Measurements from ENCODE around the gene GLE1.

GLE1 gene

GRCh38 chr9:128546504-128546903 is 42.0 kb downstream of the GLE1 start:
- no peak overlapping the region for H3K4me3 ChIP-seq (IDR thresholded peaks at IDR 0.05; ENCODE audit: insufficient read depth, low read depth, low read length)
- no peak overlapping the region for H3K4me2 ChIP-seq
- no peaks in the 10 kb centered on the region for H3K27me3 ChIP-seq (ENCODE audit: insufficient read depth, low read depth)
- H4K20me1 ChIP-seq (ENCODE audit: insufficient read depth): no peaks in the 10 kb centered on the region
- no peaks in the 10 kb centered on the region for H3K36me3 ChIP-seq (ENCODE audit: insufficient read depth)
- no peak overlapping the region for H3K27ac ChIP-seq
- TF ChIP-seq, protein P1, sequence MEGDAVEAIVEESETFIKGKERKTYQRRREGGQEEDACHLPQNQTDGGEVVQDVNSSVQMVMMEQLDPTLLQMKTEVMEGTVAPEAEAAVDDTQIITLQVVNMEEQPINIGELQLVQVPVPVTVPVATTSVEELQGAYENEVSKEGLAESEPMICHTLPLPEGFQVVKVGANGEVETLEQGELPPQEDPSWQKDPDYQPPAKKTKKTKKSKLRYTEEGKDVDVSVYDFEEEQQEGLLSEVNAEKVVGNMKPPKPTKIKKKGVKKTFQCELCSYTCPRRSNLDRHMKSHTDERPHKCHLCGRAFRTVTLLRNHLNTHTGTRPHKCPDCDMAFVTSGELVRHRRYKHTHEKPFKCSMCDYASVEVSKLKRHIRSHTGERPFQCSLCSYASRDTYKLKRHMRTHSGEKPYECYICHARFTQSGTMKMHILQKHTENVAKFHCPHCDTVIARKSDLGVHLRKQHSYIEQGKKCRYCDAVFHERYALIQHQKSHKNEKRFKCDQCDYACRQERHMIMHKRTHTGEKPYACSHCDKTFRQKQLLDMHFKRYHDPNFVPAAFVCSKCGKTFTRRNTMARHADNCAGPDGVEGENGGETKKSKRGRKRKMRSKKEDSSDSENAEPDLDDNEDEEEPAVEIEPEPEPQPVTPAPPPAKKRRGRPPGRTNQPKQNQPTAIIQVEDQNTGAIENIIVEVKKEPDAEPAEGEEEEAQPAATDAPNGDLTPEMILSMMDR (conservative IDR thresholded peaks at IDR 0.05; ENCODE audit: low read depth, low read length): no peak
- H3K4me1 ChIP-seq (ENCODE audit: low read depth, poor library complexity, severe bottlenecking): peaks cover 2% of the 10 kb centered on the region
- H3K79me2 ChIP-seq (ENCODE audit: insufficient read depth, low read depth): no peaks in the 10 kb centered on the region
- no peak overlapping the region for H3K9ac ChIP-seq
- H2AFZ ChIP-seq (ENCODE audit: low read depth): no peak overlapping the region

- no peaks in the 10 kb centered on the region for H3K36me3 ChIP-seq (ENCODE audit: insufficient read depth)
- no peak overlapping the region for H3K4me2 ChIP-seq
- TF ChIP-seq, protein P1 (conservative IDR thresholded peaks at IDR 0.05; ENCODE audit: low read depth, low read length): no peak
- no peak overlapping the region for H3K9ac ChIP-seq
- H3K27me3 ChIP-seq (ENCODE audit: insufficient read depth, low read depth): no peaks in the 10 kb centered on the region
- H2AFZ ChIP-seq (ENCODE audit: low read depth): no peak overlapping the region
- H3K4me1 ChIP-seq (ENCODE audit: low read depth, poor library complexity, severe bottlenecking): peaks cover 11% of the 10 kb centered on the region
- H4K20me1 ChIP-seq (ENCODE audit: insufficient read depth): no peaks in the 10 kb centered on the region
- peaks cover 11% of the 10 kb centered on the region; the same call in 1 of the 2 replicates for H3K79me2 ChIP-seq (ENCODE audit: insufficient read depth, low read depth)
- no peak overlapping the region for H3K4me3 ChIP-seq (IDR thresholded peaks at IDR 0.05; ENCODE audit: insufficient read depth, low read depth, low read length)
- H3K27ac ChIP-seq: no peak overlapping the region
Observed at GRCh38 chr9:128548876-128549275, 44.4 kb downstream of the GLE1 start.

GRCh38 chr9:128550226-128550625 is 45.7 kb downstream of the GLE1 start:
- Histone ChIP-seq H3K27me3 (ENCODE audit: insufficient read depth, low read depth) (no peaks in the 10 kb centered on the region), H3K4me3 (IDR thresholded peaks at IDR 0.05; ENCODE audit: insufficient read depth, low read depth, low read length) (no peak overlapping the region), H3K79me2 (ENCODE audit: insufficient read depth, low read depth) (peaks cover 24% of the 10 kb centered on the region; the same call in 1 of the 2 replicates), H3K4me2 (no peak overlapping the region), H3K9ac (no peak overlapping the region), H3K4me1 (ENCODE audit: low read depth, poor library complexity, severe bottlenecking) (peaks cover 25% of the 10 kb centered on the region), H4K20me1 (ENCODE audit: insufficient read depth) (no peaks in the 10 kb centered on the region), H3K36me3 (ENCODE audit: insufficient read depth) (no peaks in the 10 kb centered on the region), H3K27ac (no peak overlapping the region), H2AFZ (ENCODE audit: low read depth) (no peak overlapping the region)
- TF ChIP-seq, protein P1 (conservative IDR thresholded peaks at IDR 0.05; ENCODE audit: low read depth, low read length): no peak

DNA sequence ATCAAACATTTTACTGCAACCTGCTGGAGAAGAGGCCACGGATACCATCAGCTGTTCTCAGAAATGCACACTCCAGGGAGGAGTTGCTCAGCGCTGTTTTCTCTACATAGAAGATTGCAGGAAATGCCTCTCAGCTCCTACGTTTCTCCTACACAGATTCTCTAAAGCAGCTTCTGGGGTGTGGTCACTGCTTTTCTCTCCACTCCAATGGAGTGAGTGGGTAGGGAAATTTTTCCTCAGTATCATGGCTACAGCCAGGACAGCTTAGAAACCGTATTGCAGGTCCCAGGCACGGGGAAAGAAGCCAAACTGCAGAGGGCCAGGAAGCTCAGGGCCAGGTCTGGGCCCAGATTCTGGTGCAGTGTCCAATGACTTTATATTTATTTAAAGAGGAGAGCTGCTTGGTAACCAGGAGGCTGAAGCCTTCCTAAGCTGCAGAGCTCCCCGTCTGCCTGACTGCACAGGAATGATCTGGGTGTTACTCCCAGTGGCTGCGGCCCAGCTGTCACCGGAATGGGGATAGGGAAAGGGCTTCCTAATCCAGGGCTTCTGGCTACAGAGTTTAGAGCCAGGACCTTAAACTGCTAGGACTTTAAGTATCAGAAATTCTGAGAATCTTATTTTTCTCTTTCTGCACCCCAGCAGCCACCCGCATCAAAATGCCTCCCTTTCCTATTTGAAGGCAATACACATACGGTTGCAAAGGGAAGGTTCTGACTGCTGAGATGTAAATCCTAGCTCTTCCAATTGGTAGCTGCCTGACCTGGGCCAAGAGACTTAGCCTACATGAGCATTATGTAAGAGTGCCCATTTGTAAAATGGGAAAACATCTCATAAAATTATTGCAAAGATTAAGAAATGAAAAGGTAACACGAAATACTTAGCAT is 46.5 kb downstream of the GLE1 start:
- no peak overlapping the region for H3K27ac ChIP-seq
- H4K20me1 ChIP-seq (ENCODE audit: insufficient read depth): no peaks in the 10 kb centered on the region
- peaks cover 32% of the 10 kb centered on the region; the same call in 1 of the 2 replicates for H3K79me2 ChIP-seq (ENCODE audit: insufficient read depth, low read depth)
- peak overlapping the region; percentile 92 for H3K4me2 ChIP-seq
- H3K36me3 ChIP-seq (ENCODE audit: insufficient read depth): no peaks in the 10 kb centered on the region
- H3K4me1 ChIP-seq (ENCODE audit: low read depth, poor library complexity, severe bottlenecking): peaks cover 31% of the 10 kb centered on the region
- H3K27me3 ChIP-seq (ENCODE audit: insufficient read depth, low read depth): no peaks in the 10 kb centered on the region
- TF ChIP-seq, protein P1 (conservative IDR thresholded peaks at IDR 0.05; ENCODE audit: low read depth, low read length): no peak
- H3K9ac ChIP-seq: no peak overlapping the region; the same call in 1 of the 2 replicates
- no peak overlapping the region for H3K4me3 ChIP-seq (IDR thresholded peaks at IDR 0.05; ENCODE audit: insufficient read depth, low read depth, low read length)
- peak overlapping the region; percentile 90; the same call in 1 of the 2 replicates for H2AFZ ChIP-seq (ENCODE audit: low read depth)

Data from KMS-11 (cell line).